GM21576 (cell line): ENCODE data around the gene MRPS10.
"Not testable (repeated sequence)": the region's sequence is repeated elsewhere in the genome, so short reads cannot be mapped to it uniquely, and the experiment has no call there.

ENCODE experiments used
- ATAC-seq: cut with Tn5 transposase; IDR thresholded peaks from one replicate; pipeline ENCODE4 v1.9.1; 2021; ENCODE audit warnings: mild to moderate bottlenecking, moderate library complexity; ENCODE audit not compliant: unreplicated experiment

The MRPS10 gene

DNA sequence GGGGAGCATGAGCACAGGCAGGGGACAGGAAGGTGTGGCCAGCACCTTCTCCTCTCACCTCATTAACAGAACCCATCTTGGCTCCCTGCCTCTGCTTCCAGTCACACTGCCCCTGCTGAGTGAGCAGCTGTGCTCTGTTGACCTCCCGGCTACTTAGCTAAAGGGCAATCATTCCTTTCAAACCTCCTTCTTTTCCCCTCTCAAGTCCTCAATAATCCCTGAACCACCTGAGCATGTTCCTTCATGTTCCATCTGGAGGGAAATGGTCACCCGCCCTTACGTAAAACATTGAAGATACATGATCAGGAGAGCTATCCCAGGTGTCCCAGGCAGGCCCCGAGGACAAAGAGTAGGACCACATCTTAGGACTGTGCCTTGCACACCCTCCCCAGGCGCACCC is 21.7 kb upstream of the MRPS10 start:
- no peak for ATAC-seq

DNA sequence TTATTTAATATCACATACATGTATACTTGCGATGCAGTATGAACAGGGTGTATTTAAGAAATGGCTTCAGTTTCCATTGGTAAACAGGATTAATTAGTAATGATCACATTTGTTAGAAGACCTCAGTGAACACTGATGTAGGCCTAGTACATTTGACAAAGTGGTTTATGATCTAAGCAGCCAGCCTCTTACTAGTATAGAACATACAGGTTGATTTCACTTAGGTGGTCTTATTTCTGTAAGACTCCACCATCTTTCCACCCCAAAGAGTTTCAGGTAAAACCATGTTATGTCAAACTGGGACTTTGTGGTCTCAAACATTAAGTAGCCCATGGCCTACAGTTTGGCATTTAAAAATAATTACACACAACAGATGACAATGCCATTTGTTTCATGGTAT is 20.2 kb upstream of the MRPS10 start:
- ATAC-seq, result no peak

DNA sequence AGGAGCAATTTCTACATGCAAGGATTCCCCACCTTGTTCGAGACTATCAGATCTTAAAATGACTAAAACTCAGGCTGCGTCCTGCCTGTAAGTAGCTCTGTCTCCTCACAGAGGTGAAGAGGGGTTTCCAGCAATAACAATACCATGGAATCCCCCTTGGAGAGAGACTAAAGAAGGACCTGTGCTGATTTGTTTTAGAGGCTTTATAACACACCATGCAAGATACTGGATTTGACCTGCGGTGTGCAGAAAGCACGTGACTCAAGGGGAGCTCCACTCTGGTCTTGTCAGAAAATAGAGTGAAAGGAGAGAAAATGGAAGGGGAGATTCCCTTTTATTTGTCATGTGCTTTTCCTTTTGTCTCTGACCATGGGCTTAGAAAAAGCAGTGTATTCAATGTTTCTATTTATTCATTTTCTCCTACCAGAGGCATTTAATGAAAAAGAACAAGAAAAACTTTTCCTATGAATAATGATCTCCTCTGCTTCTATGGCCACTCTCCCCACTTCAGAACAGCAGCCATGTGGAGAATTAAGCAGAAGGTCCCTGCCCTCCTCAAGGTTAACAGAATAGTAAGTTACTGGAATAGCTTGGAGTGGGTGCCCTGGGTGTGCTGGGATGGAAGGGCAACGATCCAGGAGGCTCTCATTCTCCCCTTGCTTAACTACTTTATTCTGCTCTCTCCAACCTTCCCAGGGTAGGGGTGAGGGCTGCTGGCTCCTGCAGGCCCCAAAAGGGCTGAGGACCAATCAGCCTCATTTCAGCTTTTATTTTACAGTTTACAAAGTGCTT is 19.2 kb upstream of the MRPS10 start:
- ATAC-seq, result no peak

DNA sequence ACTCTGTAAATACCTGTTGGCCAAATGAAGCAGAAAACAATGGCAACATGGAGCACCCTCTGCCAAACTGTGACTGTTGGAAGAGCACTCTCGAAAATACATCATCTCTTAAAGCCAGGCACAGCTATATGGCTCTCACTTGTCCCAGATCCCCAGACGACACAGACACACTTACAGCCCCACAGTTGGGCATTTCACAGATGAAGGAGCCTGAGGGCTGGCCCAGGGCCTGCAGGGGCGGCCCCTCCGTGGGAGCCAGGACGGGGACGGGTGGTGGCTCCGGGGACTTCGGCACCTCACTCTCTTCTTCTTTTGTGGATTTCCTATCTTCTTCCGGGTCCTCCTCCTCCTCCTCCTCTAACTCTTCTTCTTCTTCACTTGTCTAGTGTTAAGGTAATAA is 18.4 kb upstream of the MRPS10 start:
- no peak for ATAC-seq

DNA sequence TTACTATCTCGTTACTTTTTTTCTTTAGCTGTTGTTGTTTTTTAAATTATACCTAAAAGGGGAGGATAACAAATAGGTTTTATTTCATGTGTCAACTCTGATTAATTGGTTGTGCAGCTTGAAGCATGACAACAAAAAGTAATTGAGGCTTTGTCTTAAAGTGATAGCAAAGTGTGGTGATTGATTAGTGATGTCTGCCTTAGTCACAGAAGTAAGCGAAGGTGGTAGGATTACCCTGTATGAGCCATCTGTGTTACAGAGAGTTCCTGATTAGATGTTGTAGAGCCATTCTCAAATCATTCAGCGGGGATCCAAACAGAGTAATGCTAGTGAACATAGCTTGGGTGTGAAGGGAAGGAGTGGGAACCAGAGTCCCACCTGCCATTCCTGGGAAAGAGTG is 14.4 kb upstream of the MRPS10 start:
- ATAC-seq, result no peak

DNA sequence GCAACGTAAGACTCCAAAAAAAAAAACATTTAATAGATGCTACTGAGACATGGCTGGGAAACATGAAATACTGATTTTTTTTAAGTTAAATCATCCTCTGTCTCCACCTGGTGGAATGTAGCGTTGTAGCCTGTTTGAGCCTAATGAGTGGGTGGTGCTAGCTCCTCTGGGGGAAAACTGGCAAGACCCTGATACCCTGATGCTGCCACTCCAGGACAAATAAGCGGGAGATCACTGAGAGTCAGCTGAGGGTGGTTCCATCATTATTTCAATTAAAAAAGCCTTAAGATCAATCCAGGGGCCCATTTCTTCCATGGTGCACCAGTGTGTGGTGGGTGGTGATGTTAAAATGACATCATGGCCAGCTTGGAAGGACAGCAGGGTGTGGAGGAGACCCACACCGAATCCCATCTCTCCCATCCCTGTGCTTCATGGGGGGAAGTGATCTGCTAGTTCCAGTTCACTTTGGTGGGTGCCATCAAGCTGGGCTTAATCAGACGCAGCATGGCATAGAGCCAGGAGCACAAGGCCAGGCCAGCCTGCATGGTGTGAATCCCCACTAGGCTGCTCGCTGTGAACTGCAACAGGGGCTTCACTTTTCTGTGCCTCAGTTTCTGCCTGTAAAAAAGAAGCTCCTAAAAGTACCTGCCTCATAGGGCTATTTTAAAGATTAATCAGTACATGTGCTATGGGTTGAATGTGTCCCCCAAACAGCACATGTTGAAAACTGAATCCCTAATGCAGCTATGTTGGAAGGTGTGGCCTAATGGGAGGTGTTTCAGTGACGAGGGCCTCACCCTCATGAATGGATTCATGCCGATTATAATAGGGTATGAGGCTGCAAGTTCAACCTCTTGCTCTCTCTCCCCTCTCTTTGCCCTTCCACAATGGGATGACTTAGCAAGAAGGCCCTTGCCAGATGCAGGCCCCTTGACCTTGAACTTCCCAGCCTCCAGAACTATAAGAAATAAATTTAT is 13.0 kb upstream of the MRPS10 start:
- ATAC-seq, result no peak

DNA sequence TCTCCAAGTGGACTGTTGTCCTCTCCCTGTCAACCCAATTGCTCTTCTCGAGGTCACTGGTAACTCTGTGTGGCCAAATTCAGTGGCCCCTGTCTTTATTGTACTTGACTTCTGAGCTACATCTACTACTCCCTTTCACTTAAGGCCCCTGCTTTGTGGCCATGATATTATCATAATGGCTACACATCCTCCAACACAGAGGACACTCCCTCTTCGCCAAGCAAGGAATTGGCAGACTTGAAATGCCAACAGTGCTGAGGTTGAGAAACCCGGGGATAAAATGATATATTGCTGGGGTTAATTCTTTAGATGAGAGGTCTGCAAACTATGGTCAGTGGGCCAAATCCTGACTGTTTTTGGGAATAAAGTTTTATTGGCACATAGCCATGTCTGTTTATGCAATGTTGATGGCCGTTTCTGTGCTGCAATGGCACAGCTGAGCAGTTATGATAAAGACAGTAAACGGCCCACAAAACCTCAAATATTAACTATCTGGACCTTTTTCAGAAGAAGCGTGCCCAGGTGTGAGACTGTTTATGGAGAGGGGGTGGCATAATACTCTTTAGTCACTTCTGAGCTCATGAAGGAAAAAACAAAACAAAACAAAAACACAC is 12.0 kb upstream of the MRPS10 start:
- no peak for ATAC-seq

DNA sequence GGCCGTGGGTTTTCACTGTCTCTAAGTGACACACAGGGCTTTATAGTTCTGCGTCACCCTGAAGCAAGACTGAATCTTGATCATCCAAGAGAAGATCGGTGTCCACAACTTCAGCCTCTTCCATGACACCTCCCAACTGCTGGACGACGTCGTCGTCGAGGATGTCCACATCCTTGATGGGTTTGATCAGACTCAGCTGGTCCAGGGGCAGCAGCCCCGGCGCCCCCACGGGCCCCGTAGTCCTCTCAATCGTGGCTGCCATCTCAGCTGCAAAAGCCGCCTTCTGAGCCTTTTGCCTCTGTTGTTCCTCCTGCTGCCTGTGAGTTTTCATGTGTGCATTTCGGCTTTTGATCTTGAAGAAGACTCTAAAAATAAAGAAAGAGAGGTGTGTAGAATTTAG is 10.6 kb upstream of the MRPS10 start:
- no peak for ATAC-seq

DNA sequence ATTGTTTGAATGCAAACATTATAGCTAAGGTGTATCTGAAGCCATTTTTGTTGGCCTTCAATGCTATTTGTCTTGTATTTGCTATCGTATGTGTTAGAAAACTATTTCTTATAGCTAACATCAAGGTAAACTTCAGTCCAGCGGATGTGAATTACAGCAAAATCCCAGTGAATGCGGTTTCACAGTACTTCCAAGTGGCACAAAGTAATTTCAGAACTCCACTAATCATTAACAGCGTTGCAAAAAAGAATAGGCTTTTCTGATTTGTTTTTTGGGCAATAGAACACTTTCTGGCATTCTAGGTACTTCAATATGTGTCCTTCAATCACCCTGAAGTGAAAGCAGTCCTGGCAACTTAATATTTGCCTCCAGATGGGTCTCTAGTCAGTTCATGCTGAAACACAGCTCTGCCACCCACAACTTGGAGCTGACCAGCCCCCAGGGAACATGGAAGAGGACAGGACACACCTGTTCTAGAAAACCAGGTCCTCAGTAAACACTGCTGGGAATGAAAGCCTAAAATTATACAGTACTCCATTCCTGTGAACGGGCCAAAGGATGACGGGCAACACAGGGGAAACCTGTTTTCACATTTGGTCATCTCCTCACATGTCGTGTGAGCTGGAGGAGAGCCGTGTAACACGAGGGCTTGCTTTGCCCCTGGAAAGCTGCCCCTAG is 9.7 kb upstream of the MRPS10 start:
- ATAC-seq, result no peak

DNA sequence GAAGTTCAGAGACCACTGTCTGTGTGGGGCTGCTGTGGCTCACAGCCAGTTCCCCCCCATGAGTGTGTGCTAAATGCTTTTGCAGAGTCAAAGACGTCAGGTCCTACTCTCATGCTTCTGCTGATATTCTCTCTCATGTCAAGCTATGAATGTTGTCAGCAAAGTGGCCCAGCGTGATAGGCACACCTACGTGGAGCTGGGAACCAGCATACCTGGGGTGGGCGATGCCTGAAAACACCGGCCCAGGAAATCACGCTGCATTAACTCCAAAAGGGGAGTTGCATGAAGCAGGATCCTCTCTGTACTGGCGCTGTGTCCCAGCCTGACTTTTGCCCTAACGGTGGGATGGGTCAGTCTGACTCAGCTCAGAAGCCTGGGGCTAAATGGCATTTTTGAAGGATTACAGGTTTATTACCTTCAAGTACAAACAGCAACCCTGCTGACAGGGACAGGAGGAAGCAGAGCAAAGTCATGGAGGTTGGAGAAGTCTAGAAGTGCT is 9.0 kb upstream of the MRPS10 start:
- ATAC-seq, result no peak

DNA sequence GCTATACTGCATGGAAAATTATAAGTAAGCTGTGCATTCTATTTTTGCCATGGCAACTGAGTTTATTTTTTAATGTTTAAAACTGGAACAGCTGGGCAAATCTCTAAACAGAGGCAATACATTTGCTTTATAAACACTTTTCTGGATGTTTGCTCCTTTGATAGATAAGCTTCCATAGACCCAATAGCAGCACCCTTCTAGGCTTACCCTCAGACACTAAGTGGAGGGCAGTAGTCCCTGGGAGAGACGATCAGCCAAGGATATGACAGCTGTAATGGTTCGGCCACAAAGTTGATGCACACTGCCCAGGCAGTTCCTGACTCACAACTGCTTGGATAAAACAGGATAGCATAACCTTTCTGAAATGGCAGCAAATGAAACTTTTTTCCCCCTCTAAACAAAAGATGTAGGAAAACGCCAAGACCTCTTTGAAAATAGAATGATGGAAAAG is 8.5 kb upstream of the MRPS10 start:
- no peak for ATAC-seq

DNA sequence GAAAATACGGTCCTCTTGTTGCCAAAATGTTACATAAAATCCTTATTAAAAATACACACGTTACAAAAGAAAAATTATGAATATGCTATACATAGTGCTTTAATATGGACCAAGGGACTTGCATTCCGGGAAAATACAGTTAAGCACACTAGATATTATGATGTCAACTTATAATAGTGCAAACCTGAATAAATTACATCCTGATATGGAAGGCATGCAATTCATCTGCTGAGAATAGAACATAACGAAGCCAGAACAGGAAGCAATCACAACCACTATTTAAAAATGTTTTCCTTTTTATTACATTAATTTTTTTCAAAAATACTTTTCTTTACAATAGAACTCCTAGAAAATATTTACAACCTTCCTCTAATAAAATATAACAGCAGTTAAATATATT is 7.8 kb upstream of the MRPS10 start:
- no peak for ATAC-seq

DNA sequence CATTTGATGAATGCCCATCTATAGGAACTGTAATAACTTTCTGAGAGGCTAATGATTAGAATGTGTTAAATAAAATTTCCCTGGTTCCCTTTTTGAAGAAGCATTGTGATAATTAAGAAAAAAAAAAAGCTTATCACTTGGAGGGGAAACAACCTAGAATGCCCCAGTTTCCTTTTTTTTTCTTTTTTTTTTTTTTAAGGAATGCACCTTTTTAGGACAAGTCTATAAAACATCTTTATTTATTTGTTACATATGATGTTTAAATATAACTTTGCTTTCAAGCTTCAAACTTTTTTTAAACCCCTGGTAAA is 7.3 kb upstream of the MRPS10 start:
- ATAC-seq, result no peak

DNA sequence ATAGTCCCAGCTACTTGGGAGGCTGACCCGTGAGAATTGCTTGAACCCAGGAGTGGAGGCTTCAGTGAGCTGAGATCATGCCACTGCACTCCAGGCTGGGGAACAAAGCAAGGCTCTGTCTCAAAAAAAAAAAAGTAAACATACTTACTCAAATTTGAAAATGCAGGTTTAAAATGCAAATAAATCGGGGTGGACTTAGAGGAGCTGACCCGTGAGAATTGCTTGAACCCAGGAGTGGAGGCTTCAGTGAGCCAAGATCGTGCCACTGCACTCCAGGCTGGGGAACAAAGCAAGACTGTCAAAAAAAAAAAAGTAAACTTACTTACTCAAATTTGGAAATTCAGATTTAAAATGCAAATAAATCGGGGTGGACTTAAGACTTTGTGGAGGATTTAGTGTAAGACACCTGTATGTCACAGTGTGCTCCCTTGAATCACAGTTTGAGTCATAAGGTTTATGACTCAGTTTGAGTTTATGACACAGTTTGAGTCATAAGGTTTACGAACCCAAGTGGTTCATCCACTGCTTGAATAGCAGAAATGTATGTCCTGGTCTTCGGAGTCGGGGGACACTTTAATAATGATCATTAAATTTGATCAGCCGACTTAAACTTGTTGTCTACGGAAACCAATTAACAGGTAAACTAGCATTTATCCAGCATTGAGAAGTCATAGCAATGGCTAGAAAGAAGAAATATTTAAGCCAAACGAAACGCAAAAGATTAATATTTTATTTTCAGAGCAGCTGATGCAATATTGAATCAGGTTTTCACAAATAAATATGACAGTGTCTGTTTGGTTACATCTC is 6.8 kb upstream of the MRPS10 start:
- peak; percentile 84 for ATAC-seq

DNA sequence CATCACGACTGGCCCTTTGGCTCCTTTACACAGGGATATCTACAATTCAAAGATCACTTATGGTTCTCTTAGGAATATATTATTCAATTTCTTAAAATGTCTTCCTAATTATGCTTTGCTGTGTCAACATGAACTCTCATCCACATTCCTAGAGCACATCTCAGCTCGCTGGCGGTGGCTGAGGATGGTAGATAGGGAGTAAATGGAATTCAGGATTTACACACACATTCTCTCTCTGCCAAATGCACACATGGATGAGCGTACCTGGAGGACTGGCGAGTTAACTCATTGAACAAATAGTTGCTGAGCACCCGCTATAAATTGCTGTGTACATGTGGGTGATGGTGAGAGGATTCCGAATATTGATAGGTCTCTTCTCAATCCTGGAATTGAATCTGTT is 4.8 kb upstream of the MRPS10 start:
- no peak for ATAC-seq

DNA sequence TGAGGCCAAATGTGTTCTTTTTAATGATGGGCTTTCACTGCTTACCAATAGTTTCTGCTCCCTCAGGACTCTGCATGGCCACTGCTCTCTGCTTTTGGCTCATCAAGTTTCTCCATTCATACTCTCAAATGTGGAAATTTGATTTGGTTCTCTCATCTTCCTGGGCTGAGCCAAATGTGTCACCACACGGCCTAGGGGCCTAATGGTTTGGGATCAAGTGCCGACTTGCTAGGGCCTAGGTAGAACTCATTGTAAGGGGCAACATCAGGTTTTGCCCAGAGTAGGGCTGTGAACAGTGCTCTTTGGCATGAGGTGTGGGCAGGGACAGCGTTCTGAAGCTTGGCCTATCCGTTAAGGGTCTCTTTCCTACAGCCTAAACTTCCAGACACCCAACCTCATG is 3.9 kb upstream of the MRPS10 start:
- no peak for ATAC-seq

DNA sequence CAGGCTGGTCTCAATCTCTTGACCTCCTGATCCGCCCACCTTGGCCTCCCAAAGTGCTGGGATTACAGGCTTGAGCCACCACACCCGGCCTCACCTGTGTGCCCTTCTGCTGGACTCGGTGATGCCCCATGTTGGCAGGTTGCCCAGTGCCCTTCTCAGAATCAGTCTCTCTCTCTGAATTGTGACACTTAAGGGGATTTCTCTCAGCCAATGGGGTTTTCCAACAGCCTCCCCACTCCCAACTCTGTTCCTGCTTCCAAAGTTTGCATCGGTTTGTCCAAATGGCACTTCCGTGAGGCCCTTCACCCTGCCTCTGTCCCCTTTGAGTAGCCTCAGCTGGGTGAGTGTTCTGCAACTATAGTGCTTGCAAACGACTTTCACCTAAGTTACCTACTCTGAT is 3.1 kb upstream of the MRPS10 start:
- ATAC-seq, result no peak

DNA sequence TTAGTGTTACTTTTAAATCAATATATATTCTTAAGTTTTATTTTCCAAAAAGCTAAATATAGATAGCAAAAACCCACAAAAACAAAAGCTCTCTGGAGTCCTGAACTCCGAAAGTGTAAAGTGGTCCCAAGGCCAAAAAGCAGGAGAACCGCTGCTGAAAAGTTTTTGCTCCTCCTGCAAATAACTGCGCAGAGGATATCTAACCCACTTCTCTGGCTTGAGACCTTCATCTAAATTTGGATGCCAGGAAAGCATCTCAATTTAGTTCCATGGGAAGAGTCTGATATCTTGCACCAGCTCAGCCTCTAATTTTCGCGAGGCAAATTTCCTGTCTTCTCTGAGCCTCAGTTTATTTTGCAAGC is 523 bp downstream of the MRPS10 start:
- no peak for ATAC-seq

DNA sequence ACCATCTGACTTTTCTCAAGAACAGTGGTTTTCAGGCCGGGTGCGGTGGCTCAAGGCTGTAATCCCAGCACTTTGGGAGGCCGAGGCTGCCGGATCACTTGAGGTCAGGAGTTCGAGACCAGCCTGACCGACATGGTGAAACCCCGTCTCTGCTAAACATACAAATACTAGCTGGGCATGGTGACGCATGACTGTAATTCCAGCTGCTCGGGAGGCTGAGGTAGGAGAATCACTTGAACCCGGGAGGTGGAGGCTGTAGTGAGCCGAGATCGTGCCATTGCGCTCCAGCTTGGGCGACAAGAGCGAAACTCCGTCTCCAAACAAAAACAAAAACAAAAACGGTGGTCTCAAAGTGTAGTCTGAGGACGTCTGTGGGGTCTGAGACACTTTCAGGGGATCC is 1.2 kb downstream of the MRPS10 start:
- not testable (repeated sequence) for ATAC-seq

DNA sequence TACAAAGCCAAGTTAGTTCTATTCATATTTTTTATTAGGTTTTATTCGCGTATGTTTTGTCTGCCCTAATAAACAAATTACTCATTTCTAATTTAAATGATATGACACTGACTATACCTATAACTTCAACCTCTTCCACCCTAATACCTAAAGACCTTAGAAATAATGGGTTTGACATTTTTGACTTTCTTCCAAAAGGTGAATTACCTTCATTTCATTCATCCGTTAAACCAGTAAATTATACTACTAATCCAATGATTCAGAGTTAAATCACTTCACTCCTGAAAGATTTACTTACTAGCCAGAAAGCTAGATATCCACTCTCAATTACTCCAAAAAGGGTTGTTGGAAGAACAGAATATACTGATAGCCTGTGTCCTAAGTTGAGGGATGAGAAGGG is 5.2 kb downstream of the MRPS10 start:
- no peak for ATAC-seq
